Endothelial cell of umbilical vein (primary cell): ENCODE results near the gene OR9Q1. TPM values are rescaled to one million over a fixed set of nuclear protein-coding genes. Genes with fewer than 3 reads are reported as not detected.

ENCODE experiments used
- BruUV-seq: library from RNA; stranded (reverse); fragments of 400-500 nt; replicated peaks from 2 replicates; lab custom pipeline; 2021; lab: Mats Ljungman, UMichigan
- CTCF ChIA-PET: fragments of 300-600, 350-600 bp; sonication (Branson Sonifier 250); formaldehyde crosslinking; loops from one replicate; lab custom pipeline; 2021; ENCODE audit warnings: antibody characterized with exemption, inconsistent platforms; lab: Charles Lee
- POLR2A ChIA-PET: fragments of 300-600, 350-600 bp; sonication (Branson Sonifier 250); formaldehyde crosslinking; loops from one replicate; lab custom pipeline; 2021; ENCODE audit warnings: antibody characterized with exemption, inconsistent platforms; lab: Charles Lee
- DNase-seq: peaks from one replicate; pipeline ENCODE4 v3.0.0-alpha.2; 2011; ENCODE audit warnings: low read depth, low spot score
- FAIRE-seq: peaks from 2 replicates; lab custom pipeline; 2011; peaks lifted over from hg19 to GRCh38; lab: Jason Lieb, UNC
- H2AFZ ChIP-seq: 2 replicates; pipeline ENCODE4 v1.6.0; 2012; ENCODE audit warnings: low read depth, low read length, control low read depth, inconsistent platforms
- H3K27ac ChIP-seq: 2 replicates; pipeline ENCODE4 v1.5.1; 2011; ENCODE audit warnings: low read depth, mild to moderate bottlenecking, control low read depth, low read length, moderate library complexity; ENCODE audit not compliant: insufficient read depth
- H3K27me3 ChIP-seq, 2 experiments: 2 replicates each; pipeline versions ENCODE4 v1.6.0 to v1.6.1; 2011; ENCODE audit warnings: low read length in 2 of 2, mixed read lengths in 1 of 2; ENCODE audit not compliant: control insufficient read depth in 2 of 2, insufficient read depth in 2 of 2
- H3K36me3 ChIP-seq, 2 experiments: 2 replicates in 1 of 2; 3 replicates in 1 of 2; pipeline ENCODE4 v1.5.1; 2011; ENCODE audit warnings: low read length in 2 of 2, mild to moderate bottlenecking in 1 of 2, moderate library complexity in 1 of 2; ENCODE audit not compliant: control insufficient read depth in 2 of 2, insufficient read depth in 2 of 2; ENCODE audit errors: extremely low read depth in 1 of 2
- H3K4me1 ChIP-seq: 3 replicates; pipeline ENCODE4 v1.5.1; 2011; ENCODE audit warnings: mild to moderate bottlenecking, low read length; ENCODE audit not compliant: control insufficient read depth, insufficient read depth; ENCODE audit errors: extremely low read depth
- H3K4me2 ChIP-seq: 2 replicates; pipeline ENCODE4 v1.6.1; 2011; ENCODE audit warnings: low read length, control low read depth, mixed read lengths; ENCODE audit not compliant: insufficient read depth
- H3K4me3 ChIP-seq, 3 experiments: fragments of 200-600 bp in 1 of 3; sonication (generic), shearing (Covaris generic) in 1 of 3; replicated peaks in 1 of 3; 2 replicates each; pipeline ENCODE4 v1.5.1; 2011 to 2016; ENCODE audit warnings: control low read depth in 3 of 3, low read length in 3 of 3, mild to moderate bottlenecking in 2 of 3, inconsistent platforms in 1 of 3, low read depth in 1 of 3, moderate library complexity in 1 of 3; ENCODE audit not compliant: insufficient read depth in 1 of 3
- H3K79me2 ChIP-seq: 2 replicates; pipeline ENCODE4 v1.6.0; 2012; ENCODE audit warnings: low read length, inconsistent platforms; ENCODE audit not compliant: control insufficient read depth, insufficient read depth
- H3K9ac ChIP-seq: replicated peaks from 2 replicates; pipeline ENCODE3; 2011; ENCODE audit warnings: low read length, control low read depth; ENCODE audit not compliant: insufficient read depth; ENCODE audit errors: extremely low read depth
- H3K9me1 ChIP-seq: replicated peaks from 3 replicates; pipeline ENCODE4 v1.6.0; 2011; ENCODE audit warnings: mild to moderate bottlenecking, low read length; ENCODE audit not compliant: control insufficient read depth, insufficient read depth; ENCODE audit errors: extremely low read depth
- H3K9me3 ChIP-seq: replicated peaks from 2 replicates; pipeline ENCODE4 v1.5.1; 2012; ENCODE audit warnings: low read length, inconsistent platforms; ENCODE audit not compliant: control insufficient read depth, insufficient read depth
- H4K20me1 ChIP-seq: replicated peaks from 2 replicates; pipeline ENCODE3; 2011; ENCODE audit warnings: mild to moderate bottlenecking, low read length; ENCODE audit not compliant: control insufficient read depth, insufficient read depth; ENCODE audit errors: extremely low read depth
- CTCF ChIP-seq, 2 donors: IDR thresholded peaks; 1 replicate in 1 of 2; 2 replicates in 1 of 2; pipeline ENCODE4 v1.5.1; 2011; ENCODE audit warnings: low read length in 2 of 2, mild to moderate bottlenecking in 2 of 2, moderate library complexity in 2 of 2, control low read depth in 1 of 2, inconsistent platforms in 1 of 2, low read depth in 1 of 2; ENCODE audit not compliant: insufficient read depth in 1 of 2; ENCODE audit errors: extremely low read depth in 1 of 2
- EZH2 ChIP-seq: IDR thresholded peaks from 2 replicates; pipeline ENCODE4 v1.6.1; 2012; ENCODE audit warnings: borderline replicate concordance, low read depth, mild to moderate bottlenecking, moderate library complexity, low read length, inconsistent platforms; ENCODE audit not compliant: severe bottlenecking
- FOS ChIP-seq: IDR thresholded peaks from 2 replicates; pipeline ENCODE4 v1.6.1; 2011; ENCODE audit warnings: mild to moderate bottlenecking, low read length, moderate library complexity, borderline replicate concordance; ENCODE audit not compliant: insufficient read depth
- GATA2 ChIP-seq: IDR thresholded peaks from 2 replicates; pipeline ENCODE4 v1.7.0; 2011; ENCODE audit warnings: low read depth, mild to moderate bottlenecking, moderate library complexity, mixed read lengths, low read length; ENCODE audit not compliant: insufficient read length, insufficient read depth
- JUN ChIP-seq: IDR thresholded peaks from 2 replicates; pipeline ENCODE4 v1.6.1; 2011; ENCODE audit warnings: borderline replicate concordance, low read depth; ENCODE audit not compliant: insufficient read length, insufficient read depth
- MAX ChIP-seq: IDR thresholded peaks from 2 replicates; pipeline ENCODE4 v1.6.1; 2011; ENCODE audit not compliant: insufficient read depth, insufficient read length
- MYC ChIP-seq: IDR thresholded peaks from one replicate; pipeline ENCODE4 v1.6.1; 2011; ENCODE audit warnings: mild to moderate bottlenecking, low read depth, low read length
- POLR2A ChIP-seq: IDR thresholded peaks from 2 replicates; pipeline ENCODE4 v1.6.1; 2012; ENCODE audit warnings: low read depth, mild to moderate bottlenecking, control low read depth, low read length
- POLR2AphosphoS5 ChIP-seq: IDR thresholded peaks from 2 replicates; pipeline ENCODE4 v1.6.1; 2012; ENCODE audit warnings: low read depth, mild to moderate bottlenecking, control low read depth, low read length, moderate library complexity; ENCODE audit not compliant: insufficient read depth
- dilution Hi-C: fragments of 300-500 bp; cut with MboI; formaldehyde crosslinking; loops from one replicate; pipeline ENCODE4 v1.15.0; 2019; ENCODE audit warnings: low sequenced_read_pairs; ENCODE audit not compliant: extremely low pct_ligation_motif_present
- intact Hi-C: fragments of 100-400 bp; cut with micrococcal nuclease; formaldehyde crosslinking; loops from one replicate; pipeline ENCODE4 v1.10.0; 2022
- polyA plus RNA-seq, 4 experiments: library from polyadenylated mRNA; depleted of rRNA in 3 of 4; stranded (reverse) in 3 of 4; unstranded in 1 of 4; fragments of >200 nt; gene quantifications; 2 replicates each; pipeline versions ENCODE4 v1.2.1 to v1.2.3, GENCODE V29; 2011 to 2012; ENCODE audit warnings: missing spikeins in 1 of 4
- total RNA-seq: library from RNA; stranded (reverse); gene quantifications from 2 replicates; pipeline ENCODE4 v1.2.3, GENCODE V29; 2021

The OR9Q1 gene
- total and polyA plus RNA-seq, 2 donors (not counting 3 experiments of a cell fraction or from before 2014, with no cell fraction given): not detected

- no peak overlapping the region for H3K27ac ChIP-seq
- no peak overlapping the region for H2AFZ ChIP-seq
- dilution Hi-C loops (no loop called here), intact Hi-C loops (loop anchor here (10.0 kb wide), 2 partner anchors 227 to 453 kb away; no protein-coding TSS in a partner anchor)
- H3K4me3 ChIP-seq: no peak overlapping the region
- no peak overlapping the region for H3K4me2 ChIP-seq
- no TSS peak for BruUV-seq
- no peaks in the 10 kb centered on the region for H3K36me3 ChIP-seq
- no peaks in the 10 kb centered on the region for H4K20me1 ChIP-seq
- H3K4me1 ChIP-seq: peaks cover 16% of the 10 kb centered on the region
- CTCF ChIA-PET: no interaction called here
- peak; percentile 10 for DNase-seq
- H3K9me1 ChIP-seq: no peaks in the 10 kb centered on the region
- TF ChIP-seq GATA2 (peak; percentile 47), POLR2A (no peak), JUN (peak; percentile 31), POLR2AphosphoS5 (no peak), MYC (no peak), MAX (no peak)
- H3K27me3 ChIP-seq: peaks cover 0 to 2% of the 10 kb centered on the region in 2 experiments
- no peaks in the 10 kb centered on the region for H3K79me2 ChIP-seq
- no peak overlapping the region for H3K9ac ChIP-seq
- H3K9me3 ChIP-seq: no peaks in the 10 kb centered on the region
- POLR2A ChIA-PET: no interaction called here
- FAIRE-seq: peak; percentile 28
Measured at GRCh38 chr11:58061813-58062212, 38.1 kb downstream of the OR9Q1 start.

GRCh38 chr11:58067685-58068084 lies 44.0 kb downstream of the OR9Q1 start:
- Histone ChIP-seq H3K4me2 (no peak overlapping the region), H3K27me3 (peaks cover 0 to 2% of the 10 kb centered on the region in 2 experiments), H3K27ac (no peak overlapping the region), H3K79me2 (no peaks in the 10 kb centered on the region), H3K9me1 (no peaks in the 10 kb centered on the region), H3K4me3 (no peak overlapping the region), H4K20me1 (no peaks in the 10 kb centered on the region), H3K9ac (no peak overlapping the region), H3K4me1 (no peaks in the 10 kb centered on the region), H3K9me3 (no peaks in the 10 kb centered on the region), H2AFZ (no peak overlapping the region), H3K36me3 (no peaks in the 10 kb centered on the region)
- no TSS peak for BruUV-seq
- dilution Hi-C loops (no loop called here), intact Hi-C loops (loop anchor here (10.0 kb wide), 2 partner anchors 233 to 447 kb away; no protein-coding TSS in a partner anchor)
- ChIA-PET POLR2A (no interaction called here), CTCF (no interaction called here)
- DNase-seq: no peak
- TF ChIP-seq FOS: no peak
- TF ChIP-seq JUN: no peak
- no peak for TF ChIP-seq POLR2AphosphoS5
- TF ChIP-seq GATA2: no peak
- no peak for TF ChIP-seq CTCF (IDR thresholded peaks at IDR 0.05; ENCODE audit: extremely low read depth in 1 of 2, insufficient read depth in 1 of 2, low read depth in 1 of 2, low read length in 2 of 2)
- no peak for TF ChIP-seq EZH2
- no peak for TF ChIP-seq MAX
- no peak for TF ChIP-seq POLR2A
- no peak for TF ChIP-seq MYC
- FAIRE-seq: no peak
